ENCODE measurements around the gene RAB11FIP3.
"Not testable (repeated sequence)": the region's sequence is repeated elsewhere in the genome, so short reads cannot be mapped to it uniquely, and the experiment has no call there.

GRCh38 chr16:378113-378820, 47.2 kb upstream of the RAB11FIP3 start:
- not testable (repeated sequence) for TF ChIP-seq POLR2A (IDR thresholded peaks at IDR 0.05; ENCODE audit: low read depth, low read length); POLR2AphosphoS5 (IDR thresholded peaks at IDR 0.05; ENCODE audit: low read depth, low read length); TAF1 (IDR thresholded peaks at IDR 0.05; ENCODE audit: borderline replicate concordance, low read depth, low read length)
